ENCODE results near the gene NFKBIB. TPM values are rescaled to one million over a fixed set of nuclear protein-coding genes. Genes with fewer than 3 reads are reported as not detected.
"Not testable (repeated sequence)": the region's sequence is repeated elsewhere in the genome, so short reads cannot be mapped to it uniquely, and the experiment has no call there.

The NFKBIB gene
- total RNA-seq, 1 donor from 2014 or later: 21.7 TPM

- Histone ChIP-seq H4K20me1 (ENCODE audit: insufficient read depth, low read length) (peaks cover 17% of the 10 kb centered on the region), H2AFZ (ENCODE audit: low read depth, low read length) (peak overlapping the region; percentile 78), H3K4me3 (ENCODE audit: insufficient read depth, low read depth, low read length) (peak overlapping the region; percentile 66), H3K79me2 (ENCODE audit: insufficient read depth, low read length) (peaks cover 17% of the 10 kb centered on the region), H3K9me3 (ENCODE audit: insufficient read depth, low read depth, low read length) (no peaks in the 10 kb centered on the region), H3K4me1 (ENCODE audit: insufficient read depth, low read length) (peaks cover 27% of the 10 kb centered on the region), H3K36me3 (ENCODE audit: insufficient read depth, low read length) (peaks cover 3% of the 10 kb centered on the region), H3K27me3 (ENCODE audit: insufficient read depth, low read length) (no peaks in the 10 kb centered on the region), H3K4me2 (ENCODE audit: low read length) (peak overlapping the region; percentile 86), H3K27ac (ENCODE audit: low read depth, low read length) (peak overlapping the region; percentile 80), H3K9ac (ENCODE audit: low read length) (peak overlapping the region; percentile 92)
- peak; percentile 59 for DNase-seq (ENCODE audit: low read depth)
- FAIRE-seq: no peak
- Mint-ChIP-seq H3K9me3 (ENCODE audit: unreplicated experiment) (no peaks in the 10 kb centered on the region), H3K36me3 (ENCODE audit: low read depth, unreplicated experiment) (peaks cover 9% of the 10 kb centered on the region), H3K27me3 (ENCODE audit: low read depth, unreplicated experiment) (no peaks in the 10 kb centered on the region), H3K27ac (ENCODE audit: unreplicated experiment) (peak overlapping the region; percentile 94), H3K4me1 (ENCODE audit: low read depth, unreplicated experiment) (peaks cover 15% of the 10 kb centered on the region), H3K4me3 (ENCODE audit: unreplicated experiment) (peak overlapping the region; percentile 94)
- TF ChIP-seq EZH2 (IDR thresholded peaks at IDR 0.05; ENCODE audit: insufficient read depth, low read length): no peak
- no peak for TF ChIP-seq CTCF (IDR thresholded peaks at IDR 0.05; ENCODE audit: insufficient read depth, low read depth, low read length)
These were observed 47.3 kb upstream of the NFKBIB start for GRCh38 chr19:38852231-38853044.

- peaks cover 10% of the 10 kb centered on the region for H3K79me2 ChIP-seq (ENCODE audit: insufficient read depth, low read length)
- peaks cover 9% of the 10 kb centered on the region for H3K4me1 Mint-ChIP-seq (ENCODE audit: low read depth, unreplicated experiment)
- TF ChIP-seq CTCF (IDR thresholded peaks at IDR 0.05; ENCODE audit: insufficient read depth, low read depth, low read length) (no peak), EZH2 (IDR thresholded peaks at IDR 0.05; ENCODE audit: insufficient read depth, low read length) (no peak)
- no peaks in the 10 kb centered on the region for H3K9me3 ChIP-seq (ENCODE audit: insufficient read depth, low read depth, low read length)
- H3K36me3 Mint-ChIP-seq (ENCODE audit: low read depth, unreplicated experiment): peaks cover 7% of the 10 kb centered on the region
- FAIRE-seq (no peak), DNase-seq (ENCODE audit: low read depth) (no peak)
- H2AFZ ChIP-seq (ENCODE audit: low read depth, low read length): no peak overlapping the region
- H3K4me3 Mint-ChIP-seq (ENCODE audit: unreplicated experiment): peak overlapping the region; percentile 94
- H3K36me3 ChIP-seq (ENCODE audit: insufficient read depth, low read length): no peaks in the 10 kb centered on the region
- peak overlapping the region; percentile 92 for H3K9ac ChIP-seq (ENCODE audit: low read length)
- H4K20me1 ChIP-seq (ENCODE audit: insufficient read depth, low read length): peaks cover 9% of the 10 kb centered on the region
- peak overlapping the region; percentile 66 for H3K4me3 ChIP-seq (ENCODE audit: insufficient read depth, low read depth, low read length)
- H3K27ac ChIP-seq (ENCODE audit: low read depth, low read length): no peak overlapping the region
- no peaks in the 10 kb centered on the region for H3K27me3 ChIP-seq (ENCODE audit: insufficient read depth, low read length)
- peak overlapping the region; percentile 86 for H3K4me2 ChIP-seq (ENCODE audit: low read length)
- H3K9me3 Mint-ChIP-seq (ENCODE audit: unreplicated experiment): no peaks in the 10 kb centered on the region
- peaks cover 21% of the 10 kb centered on the region for H3K4me1 ChIP-seq (ENCODE audit: insufficient read depth, low read length)
- peak overlapping the region; percentile 94 for H3K27ac Mint-ChIP-seq (ENCODE audit: unreplicated experiment)
- H3K27me3 Mint-ChIP-seq (ENCODE audit: low read depth, unreplicated experiment): no peaks in the 10 kb centered on the region
These were observed 46.6 kb upstream of the NFKBIB start for GRCh38 chr19:38853214-38853613.

GRCh38 chr19:38854961-38855360 lies 44.8 kb upstream of the NFKBIB start:
- FAIRE-seq; H2AFZ ChIP-seq (ENCODE audit: low read depth, low read length); H3K27ac Mint-ChIP-seq (ENCODE audit: unreplicated experiment); H3K9ac ChIP-seq (ENCODE audit: low read length); H3K4me2 ChIP-seq (ENCODE audit: low read length); H3K36me3 ChIP-seq (ENCODE audit: insufficient read depth, low read length); H3K4me3 Mint-ChIP-seq (ENCODE audit: unreplicated experiment); H3K36me3 Mint-ChIP-seq (ENCODE audit: low read depth, unreplicated experiment); H3K79me2 ChIP-seq (ENCODE audit: insufficient read depth, low read length); H4K20me1 ChIP-seq (ENCODE audit: insufficient read depth, low read length); H3K4me3 ChIP-seq (ENCODE audit: insufficient read depth, low read depth, low read length); H3K9me3 ChIP-seq (ENCODE audit: insufficient read depth, low read depth, low read length); H3K27me3 ChIP-seq (ENCODE audit: insufficient read depth, low read length); H3K9me3 Mint-ChIP-seq (ENCODE audit: unreplicated experiment); H3K27me3 Mint-ChIP-seq (ENCODE audit: low read depth, unreplicated experiment); H3K27ac ChIP-seq (ENCODE audit: low read depth, low read length); H3K4me1 Mint-ChIP-seq (ENCODE audit: low read depth, unreplicated experiment); DNase-seq (ENCODE audit: low read depth): not testable (repeated sequence)
- peaks cover 18% of the 10 kb centered on the region for H3K4me1 ChIP-seq (ENCODE audit: insufficient read depth, low read length)

- not testable (repeated sequence) for H3K36me3 Mint-ChIP-seq (ENCODE audit: low read depth, unreplicated experiment); H3K4me2 ChIP-seq (ENCODE audit: low read length); FAIRE-seq
These were observed 44.0 kb upstream of the NFKBIB start for GRCh38 chr19:38855751-38856150.

More at GRCh38 chr19:38855751-38856150, 44.0 kb upstream of the NFKBIB start:
- H3K27ac Mint-ChIP-seq (ENCODE audit: unreplicated experiment); H3K9me3 Mint-ChIP-seq (ENCODE audit: unreplicated experiment); H2AFZ ChIP-seq (ENCODE audit: low read depth, low read length); H3K27me3 ChIP-seq (ENCODE audit: insufficient read depth, low read length); H3K27me3 Mint-ChIP-seq (ENCODE audit: low read depth, unreplicated experiment); DNase-seq (ENCODE audit: low read depth); H3K36me3 ChIP-seq (ENCODE audit: insufficient read depth, low read length); H3K4me3 ChIP-seq (ENCODE audit: insufficient read depth, low read depth, low read length); H3K4me1 Mint-ChIP-seq (ENCODE audit: low read depth, unreplicated experiment); H3K27ac ChIP-seq (ENCODE audit: low read depth, low read length); H3K9ac ChIP-seq (ENCODE audit: low read length); H4K20me1 ChIP-seq (ENCODE audit: insufficient read depth, low read length); H3K4me3 Mint-ChIP-seq (ENCODE audit: unreplicated experiment); H3K79me2 ChIP-seq (ENCODE audit: insufficient read depth, low read length); H3K9me3 ChIP-seq (ENCODE audit: insufficient read depth, low read depth, low read length): not testable (repeated sequence)
- H3K4me1 ChIP-seq (ENCODE audit: insufficient read depth, low read length): peaks cover 16% of the 10 kb centered on the region
